Measurements from ENCODE around the gene JUN. TPM values are rescaled to one million over a fixed set of nuclear protein-coding genes. Genes with fewer than 3 reads are reported as not detected.

JUN gene
- total and polyA plus RNA-seq, 2 of the 4 experiments (the other 2 are of a cell fraction): 46.6 to 89.1 TPM

GRCh38 chr1:58814251-58815068 is 30.6 kb upstream of the JUN start:
- H3K27ac ChIP-seq (ENCODE audit: insufficient read depth, low read length): peak overlapping the region; percentile 68
- H3K14ac ChIP-seq (replicated peaks; ENCODE audit: low read depth, low read length): peak overlapping the region; percentile 98
- H3K9me1 ChIP-seq (ENCODE audit: insufficient read depth, low read length): peaks cover 4% of the 10 kb centered on the region; the same call in 1 of the 2 replicates
- H4K91ac ChIP-seq (ENCODE audit: insufficient read depth, low read depth, low read length): peak overlapping the region; percentile 94
- H3K4me3 ChIP-seq (ENCODE audit: insufficient read depth, low read depth, low read length): no peak overlapping the region
- 53% methylated on average over 38 of the region's 45 CpGs; no CpG with 5 or more reads in 1 of the 2 experiments for WGBS, 2 experiments (ENCODE audit: extremely low coverage in 2 of 2, insufficient read length in 1 of 2)
- H2BK5ac ChIP-seq (ENCODE audit: low read depth, low read length, poor library complexity, severe bottlenecking): peak overlapping the region; percentile 63
- no peaks in the 10 kb centered on the region for H3K36me3 ChIP-seq (ENCODE audit: control insufficient read depth, insufficient read depth, low read length)
- peaks cover 0 to 8% of the 10 kb centered on the region in 2 experiments; a peak in 2 of 4 replicates for H3K79me1 ChIP-seq (ENCODE audit: low read depth in 1 of 2, low read length in 2 of 2)
- H3K23ac ChIP-seq (ENCODE audit: low read depth, low read length): peak overlapping the region; percentile 96
- H4K20me1 ChIP-seq (ENCODE audit: insufficient read depth, low read length): no peaks in the 10 kb centered on the region
- H2AK9ac ChIP-seq (replicated peaks; ENCODE audit: low read depth, low read length, poor library complexity): peak overlapping the region; percentile 80
- peak overlapping the region; percentile 92 for H2AK5ac ChIP-seq (ENCODE audit: low read depth, low read length)
- peak overlapping the region; percentile 84 for H3K18ac ChIP-seq (ENCODE audit: low read depth, low read length)
- peak overlapping the region; percentile 99 for H3K4ac ChIP-seq (ENCODE audit: low read depth, low read length)
- in situ Hi-C loops (cut with MboI; ENCODE audit: low sequenced_read_pairs): loop anchor here (10.0 kb wide), 1 partner anchor 330 kb away; no protein-coding TSS in a partner anchor
- H2BK15ac ChIP-seq (ENCODE audit: low read depth, low read length): peak overlapping the region; percentile 69
- H4K5ac ChIP-seq (ENCODE audit: low read depth, low read length): peak overlapping the region; percentile 75; the same call in 1 of the 2 replicates
- no peaks in the 10 kb centered on the region for H3K9me3 ChIP-seq (ENCODE audit: control insufficient read depth, insufficient read depth, low read length)
- peak overlapping the region; percentile 76 to 94 for H4K8ac ChIP-seq (ENCODE audit: low read depth in 2 of 2, low read length in 2 of 2)
- intact Hi-C loops (cut with micrococcal nuclease): loop anchor here (1.0 kb wide), 1 partner anchor 29 kb away; no protein-coding TSS in a partner anchor
- peak overlapping the region; percentile 82 for H2AFZ ChIP-seq (replicated peaks; ENCODE audit: low read length, poor library complexity)
- no peaks in the 10 kb centered on the region for H3K27me3 ChIP-seq (ENCODE audit: control insufficient read depth, insufficient read depth, low read length)
- POLR2A ChIA-PET (ENCODE audit: unreplicated experiment): no interaction called here
- peak; percentile 39 for DNase-seq
- dilution Hi-C loops (cut with HindIII; ENCODE audit: low sequenced_read_pairs, unreplicated experiment): no loop called here
- peak overlapping the region; percentile 38 for H3K9ac ChIP-seq (ENCODE audit: low read depth, low read length)
- peak overlapping the region; percentile 95 for H2BK20ac ChIP-seq (ENCODE audit: low read depth, low read length)
- no peak; the same call in 1 of the 2 replicates for ATAC-seq (ENCODE audit: low read depth)
- H3K56ac ChIP-seq (ENCODE audit: extremely low read depth, insufficient read depth, low read length): peak overlapping the region; percentile 91
- peak overlapping the region; percentile 99 for H2BK120ac ChIP-seq (ENCODE audit: low read depth, low read length)
- CTCF ChIA-PET: interaction anchor here (0.6 kb wide), 1 partner anchor 185 kb away, joined by 3 read pairs; no protein-coding TSS in a partner anchor
- BruUV-seq (replicated peaks): no TSS peak
- H3K4me1 ChIP-seq (ENCODE audit: control insufficient read depth, insufficient read depth, low read length): peaks cover 12% of the 10 kb centered on the region
- H3K4me2 ChIP-seq (ENCODE audit: low read depth, low read length): peak overlapping the region; percentile 41
- TF ChIP-seq FOS (IDR thresholded peaks at IDR 0.05; ENCODE audit: low read depth, low read length) (no peak), ELK1 (IDR thresholded peaks at IDR 0.05; ENCODE audit: borderline replicate concordance, low read depth, low read length) (no peak), MAFK (IDR thresholded peaks at IDR 0.05; ENCODE audit: low read depth, low read length) (no peak), USF2 (IDR thresholded peaks at IDR 0.05; ENCODE audit: low read depth, low read length) (no peak), CEBPB (IDR thresholded peaks at IDR 0.05; ENCODE audit: low read depth, low read length) (no peak), POLR2A (IDR thresholded peaks at IDR 0.05; ENCODE audit: low read depth, low read length) (no peak), RAD21 (IDR thresholded peaks at IDR 0.05; ENCODE audit: low read length) (no peak), CTCF (conservative IDR thresholded peaks at IDR 0.05; ENCODE audit: low read depth, low read length) (no peak), MAZ (IDR thresholded peaks at IDR 0.05; ENCODE audit: borderline replicate concordance, low read depth, low read length) (no peak), CHD1 (IDR thresholded peaks at IDR 0.05; ENCODE audit: low read depth, low read length) (no peak), RCOR1 (IDR thresholded peaks at IDR 0.05; ENCODE audit: insufficient replicate concordance, low read length) (no peak), SMC3 (IDR thresholded peaks at IDR 0.05; ENCODE audit: low read depth, low read length) (no peak), NFE2L2 (IDR thresholded peaks at IDR 0.05; ENCODE audit: low read depth, low read length) (no peak), BHLHE40 (IDR thresholded peaks at IDR 0.05; ENCODE audit: low read depth, low read length) (no peak)

Measured in IMR-90 (cell line).